Nucleus accumbens (tissue), 56 donors: Measurements from ENCODE around the gene SMAGP.
A peak's percentile ranks its signal among the peaks of the same experiment; 100 is the strongest.

Experiments
- DNase-seq, 56 donors: peaks; one replicate each; lab custom pipeline; 2025; lab: John Stamatoyannopoulos, UW

SMAGP gene

GRCh38 chr12:51200156-51200555 lies 70.1 kb downstream of the SMAGP start:
- DNase-seq = no peak

- no peak for DNase-seq
Measured at GRCh38 chr12:51199366-51199945, 70.8 kb downstream of the SMAGP start.

- peak in 1 of 56 donors; percentile 26 for DNase-seq
Measured at GRCh38 chr12:51198568-51199365, 71.4 kb downstream of the SMAGP start.

- peak in 1 of 56 donors; percentile 26 for DNase-seq
Measured at GRCh38 chr12:51197736-51198567, 72.3 kb downstream of the SMAGP start.

- peak in 1 of 56 donors; percentile 6 for DNase-seq
Measured at GRCh38 chr12:51196547-51196946, 73.7 kb downstream of the SMAGP start.

GRCh38 chr12:51195841-51196240 lies 74.4 kb downstream of the SMAGP start:
- no peak for DNase-seq
